Measurements from ENCODE around the gene EIF4EBP2.
A peak's percentile ranks its signal among the peaks of the same experiment; 100 is the strongest.

EIF4EBP2 gene

GRCh38 chr10:70404036-70404786 lies at the start of gene EIF4EBP2:
TSS of gene EIF4EBP2 (plus strand) at chr10:70404145. CDS start at chr10:70404402, 257 bp downstream.
- DNase-seq (ENCODE audit: low spot score) = peak; percentile 70

DNA sequence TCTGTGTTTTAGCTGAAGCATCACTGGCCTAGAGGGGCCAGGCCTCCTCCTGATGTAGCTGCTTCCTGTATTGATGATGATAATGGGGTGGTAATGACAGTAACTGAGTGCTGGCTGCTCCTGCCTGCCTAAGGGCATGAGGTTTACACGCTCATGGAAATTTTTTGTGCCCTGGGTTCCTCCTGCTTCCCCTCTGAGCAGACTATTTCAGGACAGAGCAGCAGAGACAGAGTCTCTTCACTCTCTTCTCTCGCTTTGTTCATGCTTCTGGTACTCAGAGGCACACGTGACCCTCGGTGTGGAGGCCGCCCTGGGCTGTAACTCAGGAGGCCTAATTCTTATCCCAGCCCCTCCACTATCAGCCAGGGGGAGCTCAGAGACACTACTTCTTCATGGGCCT lies 49.4 kb upstream of the EIF4EBP2 start:
- DNase-seq (ENCODE audit: low spot score) = no peak

GRCh38 chr10:70355051-70356021 lies 48.6 kb upstream of the EIF4EBP2 start:
- no peak for DNase-seq (ENCODE audit: low spot score)

GRCh38 chr10:70357565-70357964 lies 46.4 kb upstream of the EIF4EBP2 start:
- no peak for DNase-seq (ENCODE audit: low spot score)

DNA sequence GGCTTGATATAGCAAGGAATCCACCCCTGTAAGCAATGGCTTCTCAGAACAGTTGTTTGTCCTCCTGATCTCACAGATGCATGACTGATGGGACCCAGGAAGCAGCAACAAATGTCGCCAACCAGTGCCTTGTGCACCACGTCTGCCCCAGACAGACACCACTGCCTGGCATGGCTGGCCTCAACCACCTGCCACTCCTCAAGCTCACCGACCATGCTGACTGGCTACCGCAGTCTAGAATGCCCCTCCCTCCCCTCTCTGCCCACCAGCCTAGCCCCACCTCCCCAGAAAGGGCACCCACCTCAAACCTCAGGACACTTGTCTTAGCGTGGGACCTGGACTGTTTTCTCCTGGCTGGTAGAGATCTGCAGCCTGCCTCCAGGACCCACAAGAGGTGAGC lies 45.5 kb upstream of the EIF4EBP2 start:
- no peak for DNase-seq (ENCODE audit: low spot score)

DNA sequence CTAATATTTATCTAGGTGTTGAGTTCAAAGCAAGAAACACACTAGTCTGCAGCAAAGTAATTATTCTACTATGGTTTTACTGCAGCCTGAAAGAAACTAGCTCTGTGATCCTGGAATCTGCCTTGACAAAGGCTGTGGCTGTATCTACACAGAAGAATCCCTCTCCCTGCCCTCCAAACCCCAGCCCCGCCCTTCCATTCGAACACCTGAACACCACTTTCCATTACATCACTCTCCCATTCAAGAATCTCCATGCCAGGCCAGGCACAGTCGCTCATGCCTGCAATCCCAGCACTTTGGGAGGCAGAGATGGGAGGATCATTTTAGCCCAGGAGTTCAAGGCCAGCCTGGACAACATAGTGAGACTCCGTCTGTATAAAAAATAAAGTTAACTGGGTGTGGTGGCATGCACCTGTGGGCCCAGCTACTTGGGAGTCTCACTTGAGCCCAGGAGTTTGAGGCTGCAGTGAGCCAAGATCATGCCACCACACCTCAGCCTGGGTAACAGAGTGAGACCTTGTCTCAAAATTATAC lies 44.9 kb upstream of the EIF4EBP2 start:
- no peak for DNase-seq (ENCODE audit: low spot score)

GRCh38 chr10:70360215-70360614 lies 43.7 kb upstream of the EIF4EBP2 start:
- DNase-seq (ENCODE audit: low spot score) = no peak

DNA sequence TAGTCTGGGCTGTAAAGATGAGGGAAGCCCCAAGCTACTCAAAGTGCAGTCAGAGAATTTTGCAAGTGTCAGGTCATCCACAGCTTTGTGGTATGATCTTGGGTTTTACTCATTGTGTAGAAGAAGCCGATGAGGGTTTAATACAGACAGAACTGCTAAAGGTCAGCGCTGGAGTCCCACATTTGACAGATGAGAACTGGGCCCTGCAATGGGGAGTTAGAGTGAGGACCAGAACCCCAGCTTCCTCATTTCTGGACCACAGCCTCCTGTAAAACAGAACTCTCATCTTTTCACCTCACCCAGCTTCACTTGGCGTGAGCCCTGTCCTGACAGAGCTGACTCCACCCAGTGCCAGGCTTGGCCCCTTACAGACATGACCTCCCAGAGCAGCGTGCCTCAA lies 41.6 kb upstream of the EIF4EBP2 start:
- no peak for DNase-seq (ENCODE audit: low spot score)

DNA sequence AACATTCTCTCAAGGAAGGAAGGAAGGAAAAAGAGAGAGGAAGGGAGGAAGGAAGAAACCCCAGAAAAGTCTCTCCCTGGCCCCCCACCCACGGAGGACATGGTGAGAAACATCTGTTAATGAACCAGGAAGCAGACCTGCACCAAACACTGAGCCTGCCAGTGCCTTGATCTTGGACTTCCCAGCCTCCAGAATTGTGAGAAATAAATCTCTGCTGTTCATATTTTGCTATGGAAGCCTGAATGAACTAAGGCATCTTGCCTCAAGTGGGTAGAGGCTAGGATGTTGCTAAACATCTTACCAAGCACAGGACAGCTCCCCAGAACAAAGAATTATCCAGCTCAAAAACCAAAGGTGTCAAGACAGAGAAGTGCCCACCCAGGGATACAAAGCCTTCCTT lies 40.7 kb upstream of the EIF4EBP2 start:
- DNase-seq (ENCODE audit: low spot score) = no peak

GRCh38 chr10:70363971-70364771 lies 39.8 kb upstream of the EIF4EBP2 start:
- peak; percentile 74 for DNase-seq (ENCODE audit: low spot score)

GRCh38 chr10:70364772-70365091 lies 39.2 kb upstream of the EIF4EBP2 start:
- no peak for DNase-seq (ENCODE audit: low spot score)

DNA sequence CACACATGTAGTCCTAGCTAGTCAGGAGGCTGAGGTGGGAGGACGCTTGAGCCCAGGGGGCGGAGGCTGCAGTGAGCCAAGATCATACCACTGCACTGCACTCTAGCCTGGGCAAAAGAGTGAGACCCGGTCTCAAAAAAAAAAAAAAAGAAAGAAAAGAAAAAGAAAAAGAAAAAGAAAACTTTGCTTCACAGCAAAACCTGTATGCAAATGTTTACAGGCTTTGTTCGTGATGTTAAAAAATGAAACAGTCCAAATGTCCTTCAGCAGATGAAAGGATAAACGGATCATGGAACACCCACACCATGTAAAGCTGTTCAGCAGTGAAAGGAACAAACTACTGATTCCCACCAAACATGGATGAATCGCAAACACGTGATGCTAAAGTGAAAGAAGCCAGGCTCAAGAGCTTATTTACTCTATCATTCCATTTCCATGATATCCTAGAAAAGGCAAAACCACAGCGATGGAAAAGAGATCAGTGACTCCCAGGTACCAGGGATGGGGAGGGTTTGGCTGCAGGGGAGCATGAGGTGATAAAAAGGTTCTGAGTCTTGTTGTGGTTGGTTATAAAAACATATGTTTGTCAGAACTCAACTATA lies 36.6 kb upstream of the EIF4EBP2 start:
- DNase-seq (ENCODE audit: low spot score) = no peak

- DNase-seq (ENCODE audit: low spot score) = no peak
Observed at GRCh38 chr10:70368774-70369482, 35.0 kb upstream of the EIF4EBP2 start.

DNA sequence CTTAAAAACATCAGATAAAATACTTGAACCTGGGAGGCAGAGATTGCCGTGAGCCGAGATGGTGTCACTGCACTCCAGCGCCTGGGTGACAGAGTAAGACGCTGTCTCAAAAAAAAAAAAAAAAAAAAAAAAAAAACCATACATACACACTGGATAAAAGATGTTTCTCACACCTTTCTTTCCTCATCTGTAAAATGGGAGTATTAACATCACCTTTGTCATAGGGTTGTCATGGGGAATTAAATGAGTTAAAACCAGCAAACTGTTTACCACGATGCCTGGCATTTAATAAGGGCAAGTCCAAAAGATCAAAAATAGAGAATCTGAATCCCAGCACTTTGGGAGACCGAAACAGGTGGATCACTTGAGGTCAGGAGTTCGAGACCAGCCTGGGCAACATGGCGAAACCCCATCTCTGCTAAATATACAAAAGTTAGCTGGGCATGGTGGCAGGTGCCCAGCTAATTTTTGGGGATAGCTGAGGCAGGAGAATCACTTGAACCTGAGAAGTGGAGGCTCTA lies 34.4 kb upstream of the EIF4EBP2 start:
- no peak for DNase-seq (ENCODE audit: low spot score)

- DNase-seq (ENCODE audit: low spot score) = no peak
Observed at GRCh38 chr10:70370766-70371165, 33.2 kb upstream of the EIF4EBP2 start.

- DNase-seq (ENCODE audit: low spot score) = no peak
Observed at GRCh38 chr10:70371846-70372245, 32.1 kb upstream of the EIF4EBP2 start.

DNA sequence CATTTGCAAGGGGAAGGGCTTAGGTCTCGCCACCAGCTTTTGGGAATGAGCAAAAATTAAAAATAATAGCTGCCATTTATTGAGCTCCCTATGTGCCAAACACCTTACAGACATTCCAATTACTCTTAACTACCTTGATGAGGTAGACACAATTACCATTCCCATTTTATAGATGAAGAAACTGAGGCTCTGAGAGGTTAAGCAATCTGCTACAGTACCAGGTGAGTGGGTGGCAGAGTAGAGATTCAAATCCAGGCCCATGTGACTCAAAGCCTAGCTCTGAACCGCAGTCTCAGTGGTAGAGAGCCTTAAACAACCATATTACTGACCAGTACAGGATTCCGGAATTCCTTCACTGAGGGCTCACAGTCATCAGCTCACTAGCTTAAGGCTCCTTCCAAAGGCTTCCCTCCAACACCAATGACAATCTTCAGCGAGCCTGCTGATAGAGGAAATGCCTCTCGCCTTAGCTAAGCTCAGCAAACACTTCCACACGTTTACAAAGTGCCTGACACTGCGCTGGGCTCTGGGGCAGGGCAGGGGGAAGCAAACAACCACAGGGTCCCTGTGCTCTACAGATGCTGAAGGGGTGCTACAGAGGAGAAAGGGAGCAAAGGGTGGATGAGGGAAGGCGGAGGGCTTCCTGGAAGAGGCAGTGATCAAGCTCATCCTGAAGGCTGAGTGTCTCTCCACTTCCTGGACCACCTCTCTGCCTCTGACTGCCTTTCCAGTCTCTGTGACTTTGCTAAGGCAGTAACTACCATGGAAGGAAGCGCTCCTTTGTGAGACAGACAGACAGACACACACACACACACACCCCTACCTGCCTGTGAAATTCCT lies 28.9 kb upstream of the EIF4EBP2 start:
- DNase-seq (ENCODE audit: low spot score) = no peak

- no peak for DNase-seq (ENCODE audit: low spot score)
Observed at GRCh38 chr10:70376436-70377378, 27.2 kb upstream of the EIF4EBP2 start.

- no peak for DNase-seq (ENCODE audit: low spot score)
Observed at GRCh38 chr10:70378122-70378521, 25.8 kb upstream of the EIF4EBP2 start.

Measured in HuH-7 (cell line).